KMS-11 (cell line): ENCODE results near the gene FNDC3B.

ENCODE experiments used
- H2AFZ ChIP-seq: fragments of 200-600 bp; sonication (generic); 2 replicates; pipeline ENCODE4 v1.6.1; 2016; ENCODE audit warnings: antibody characterized with exemption, mixed run types, low read depth
- H3K27ac ChIP-seq: fragments of 200-600 bp; sonication (generic); 2 replicates; pipeline ENCODE4 v1.6.1; 2016; ENCODE audit warnings: mild to moderate bottlenecking, mixed run types
- H3K27me3 ChIP-seq: fragments of 200-600 bp; sonication (generic); 2 replicates; pipeline ENCODE4 v1.6.1; 2017; ENCODE audit warnings: mild to moderate bottlenecking, low read depth, mixed run types, moderate library complexity; ENCODE audit not compliant: insufficient read depth
- H3K36me3 ChIP-seq: fragments of 200-600 bp; sonication (generic); 2 replicates; pipeline ENCODE4 v1.6.1; 2017; ENCODE audit warnings: mild to moderate bottlenecking, mixed run types; ENCODE audit not compliant: insufficient read depth
- H3K4me1 ChIP-seq: fragments of 200-600 bp; sonication (generic); 2 replicates; pipeline ENCODE4 v1.6.1; 2016; ENCODE audit warnings: mild to moderate bottlenecking, low read depth, mixed run types; ENCODE audit not compliant: poor library complexity, severe bottlenecking
- H3K4me2 ChIP-seq: fragments of 200-600 bp; sonication (generic); 2 replicates; pipeline ENCODE4 v1.7.0; 2016; ENCODE audit warnings: mild to moderate bottlenecking, mixed run types
- H3K4me3 ChIP-seq: fragments of 200-600 bp; sonication (generic); IDR thresholded peaks from 2 replicates; pipeline ENCODE4 v1.6.1; 2017; ENCODE audit warnings: low read depth, low read length, mixed read lengths; ENCODE audit not compliant: insufficient read depth
- H3K79me2 ChIP-seq: fragments of 200-600 bp; sonication (generic); 2 replicates; pipeline ENCODE4 v1.6.1; 2016; ENCODE audit warnings: low read depth, mixed run types; ENCODE audit not compliant: insufficient read depth
- H3K9ac ChIP-seq: fragments of 200-600 bp; sonication (generic); 2 replicates; pipeline ENCODE4 v1.6.1; 2016; ENCODE audit warnings: mild to moderate bottlenecking, mixed run types
- H4K20me1 ChIP-seq: fragments of 200-600 bp; sonication (generic); 2 replicates; pipeline ENCODE4 v1.6.1; 2016; ENCODE audit warnings: mild to moderate bottlenecking, mixed run types; ENCODE audit not compliant: insufficient read depth
- TF ChIP-seq, protein P1 (sequence below): fragments of 200-600 bp; sonication (generic); conservative IDR thresholded peaks from 2 replicates; pipeline ENCODE4 v1.6.1; 2017; ENCODE audit warnings: low read depth, mild to moderate bottlenecking, antibody characterized with exemption, low read length, moderate library complexity, mixed read lengths

FNDC3B gene

DNA sequence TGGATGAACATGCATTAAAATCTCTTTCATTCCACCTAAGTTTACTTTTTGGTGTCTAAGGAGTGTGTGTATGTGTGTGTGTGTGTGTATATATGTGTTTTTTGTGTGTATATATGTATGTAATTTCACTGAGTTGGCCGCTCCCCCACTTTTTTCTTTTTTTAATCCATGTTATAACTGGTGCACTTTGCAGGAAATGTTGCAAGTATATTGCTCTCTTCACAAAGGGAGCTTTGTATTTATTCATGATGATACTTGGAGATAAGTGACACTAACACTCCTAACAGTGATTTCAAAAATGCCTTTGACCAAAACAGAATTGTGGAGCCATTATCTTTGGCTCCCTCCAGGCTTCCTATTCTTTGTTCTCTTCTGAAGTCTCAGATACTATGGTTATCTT is 95.8 kb downstream of the FNDC3B start:
- peaks cover 4% of the 10 kb centered on the region; the same call in 1 of the 2 replicates for H4K20me1 ChIP-seq
- peaks cover 9% of the 10 kb centered on the region; the same call in 1 of the 2 replicates for H3K36me3 ChIP-seq
- H3K27ac ChIP-seq = no peak overlapping the region
- peaks cover 89% of the 10 kb centered on the region; the same call in 1 of the 2 replicates for H3K79me2 ChIP-seq
- no peak overlapping the region for H3K4me3 ChIP-seq
- H2AFZ ChIP-seq = no peak overlapping the region
- TF ChIP-seq, protein P1, sequence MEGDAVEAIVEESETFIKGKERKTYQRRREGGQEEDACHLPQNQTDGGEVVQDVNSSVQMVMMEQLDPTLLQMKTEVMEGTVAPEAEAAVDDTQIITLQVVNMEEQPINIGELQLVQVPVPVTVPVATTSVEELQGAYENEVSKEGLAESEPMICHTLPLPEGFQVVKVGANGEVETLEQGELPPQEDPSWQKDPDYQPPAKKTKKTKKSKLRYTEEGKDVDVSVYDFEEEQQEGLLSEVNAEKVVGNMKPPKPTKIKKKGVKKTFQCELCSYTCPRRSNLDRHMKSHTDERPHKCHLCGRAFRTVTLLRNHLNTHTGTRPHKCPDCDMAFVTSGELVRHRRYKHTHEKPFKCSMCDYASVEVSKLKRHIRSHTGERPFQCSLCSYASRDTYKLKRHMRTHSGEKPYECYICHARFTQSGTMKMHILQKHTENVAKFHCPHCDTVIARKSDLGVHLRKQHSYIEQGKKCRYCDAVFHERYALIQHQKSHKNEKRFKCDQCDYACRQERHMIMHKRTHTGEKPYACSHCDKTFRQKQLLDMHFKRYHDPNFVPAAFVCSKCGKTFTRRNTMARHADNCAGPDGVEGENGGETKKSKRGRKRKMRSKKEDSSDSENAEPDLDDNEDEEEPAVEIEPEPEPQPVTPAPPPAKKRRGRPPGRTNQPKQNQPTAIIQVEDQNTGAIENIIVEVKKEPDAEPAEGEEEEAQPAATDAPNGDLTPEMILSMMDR = no peak
- H3K9ac ChIP-seq = no peak overlapping the region
- no peaks in the 10 kb centered on the region for H3K27me3 ChIP-seq
- H3K4me1 ChIP-seq = peaks cover 100% of the 10 kb centered on the region
- no peak overlapping the region for H3K4me2 ChIP-seq

DNA sequence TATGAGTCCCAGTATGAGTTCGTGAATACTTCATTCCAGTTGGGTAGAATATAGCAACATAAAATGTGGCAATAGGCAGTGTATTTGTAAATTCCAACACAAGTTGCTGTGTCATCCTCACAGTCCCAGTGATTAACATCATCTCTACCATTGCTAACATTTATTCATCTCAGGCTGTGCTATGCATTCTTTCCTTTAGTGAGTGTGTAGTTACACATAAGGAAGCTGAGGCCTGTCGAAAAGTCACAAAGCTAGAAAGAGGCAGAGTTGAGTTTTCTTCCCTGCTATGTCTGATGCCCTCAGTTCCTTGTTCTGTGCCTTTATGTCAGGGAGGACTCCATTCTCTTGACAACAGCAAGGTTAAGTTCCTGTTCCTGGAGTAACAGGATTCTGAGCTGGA is 96.4 kb downstream of the FNDC3B start:
- Histone ChIP-seq H3K27ac (no peak overlapping the region), H3K9ac (no peak overlapping the region), H3K4me3 (no peak overlapping the region), H3K27me3 (no peaks in the 10 kb centered on the region), H3K4me2 (no peak overlapping the region), H3K36me3 (peaks cover 9% of the 10 kb centered on the region; the same call in 1 of the 2 replicates), H4K20me1 (peaks cover 4% of the 10 kb centered on the region; the same call in 1 of the 2 replicates), H3K4me1 (peaks cover 100% of the 10 kb centered on the region), H3K79me2 (peaks cover 89% of the 10 kb centered on the region; the same call in 1 of the 2 replicates), H2AFZ (no peak overlapping the region)
- TF ChIP-seq, protein P1 = no peak

DNA sequence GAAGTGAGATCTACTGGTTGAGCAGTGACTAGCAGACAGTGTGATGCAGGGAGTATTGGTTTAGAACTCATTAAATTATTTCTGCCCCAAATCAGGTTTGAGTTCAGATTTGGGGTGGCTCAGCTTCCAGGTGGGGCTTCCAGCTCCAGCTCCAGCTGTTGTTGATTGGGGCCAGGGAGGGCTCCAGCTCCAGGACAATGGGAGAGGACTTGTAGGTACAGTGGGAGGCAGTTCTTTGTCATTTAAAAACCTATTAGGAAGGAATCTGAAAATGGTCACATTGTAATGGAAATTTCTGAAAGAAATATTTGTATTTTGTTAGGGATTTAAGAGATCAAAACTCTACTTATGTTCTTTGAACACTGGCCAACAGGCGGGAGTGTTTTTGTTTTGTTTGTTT is 97.0 kb downstream of the FNDC3B start:
- Histone ChIP-seq H2AFZ (no peak overlapping the region), H3K36me3 (peaks cover 9% of the 10 kb centered on the region; the same call in 1 of the 2 replicates), H3K4me1 (peaks cover 100% of the 10 kb centered on the region), H3K27ac (no peak overlapping the region), H3K4me2 (no peak overlapping the region), H4K20me1 (peaks cover 4% of the 10 kb centered on the region; the same call in 1 of the 2 replicates), H3K79me2 (peaks cover 88% of the 10 kb centered on the region), H3K4me3 (no peak overlapping the region), H3K27me3 (no peaks in the 10 kb centered on the region), H3K9ac (no peak overlapping the region)
- TF ChIP-seq, protein P1 = no peak

GRCh38 chr3:172137287-172138192 is 98.2 kb downstream of the FNDC3B start:
- Histone ChIP-seq H3K79me2 (peaks cover 89% of the 10 kb centered on the region), H3K9ac (no peak overlapping the region), H2AFZ (no peak overlapping the region), H3K27ac (no peak overlapping the region), H3K4me3 (no peak overlapping the region), H3K27me3 (no peaks in the 10 kb centered on the region), H3K4me2 (no peak overlapping the region; the same call in 1 of the 2 replicates), H4K20me1 (0 out of 2 replicates have a peak, but pooled peaks cover 4% of the 10 kb centered on the region), H3K36me3 (peaks cover 9% of the 10 kb centered on the region; the same call in 1 of the 2 replicates), H3K4me1 (peaks cover 100% of the 10 kb centered on the region)
- TF ChIP-seq, protein P1 = no peak
